ENCODE results near the gene UBR4.

The UBR4 gene

GRCh38 chr1:19138958-19139581 is 71.0 kb downstream of the UBR4 start:
- no peak for DNase-seq

- DNase-seq, result no peak
These were observed 71.7 kb downstream of the UBR4 start for GRCh38 chr1:19138331-19138730.

DNA sequence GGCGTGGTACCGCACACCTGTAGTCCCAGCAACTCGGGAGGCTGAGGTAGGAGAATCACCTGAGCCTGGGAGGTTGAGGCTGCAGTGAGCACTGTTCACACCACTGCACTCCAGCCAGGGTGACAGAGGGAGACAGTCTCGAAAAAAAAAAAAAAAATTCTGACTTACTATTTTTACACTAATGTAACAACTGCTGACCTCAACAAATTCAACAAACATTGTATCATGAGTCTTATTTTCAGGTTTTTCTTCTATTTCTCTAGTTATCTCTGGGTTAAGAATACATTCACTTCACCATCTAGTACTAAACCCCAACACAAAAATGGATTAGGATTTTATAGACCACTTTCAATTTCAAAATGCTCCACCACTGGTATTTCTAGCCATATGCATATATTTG is 72.9 kb downstream of the UBR4 start:
- no peak for DNase-seq

- no peak for DNase-seq
These were observed 76.7 kb downstream of the UBR4 start for GRCh38 chr1:19133360-19133759.

- DNase-seq, result no peak
These were observed 79.6 kb downstream of the UBR4 start for GRCh38 chr1:19130468-19130867.

DNA sequence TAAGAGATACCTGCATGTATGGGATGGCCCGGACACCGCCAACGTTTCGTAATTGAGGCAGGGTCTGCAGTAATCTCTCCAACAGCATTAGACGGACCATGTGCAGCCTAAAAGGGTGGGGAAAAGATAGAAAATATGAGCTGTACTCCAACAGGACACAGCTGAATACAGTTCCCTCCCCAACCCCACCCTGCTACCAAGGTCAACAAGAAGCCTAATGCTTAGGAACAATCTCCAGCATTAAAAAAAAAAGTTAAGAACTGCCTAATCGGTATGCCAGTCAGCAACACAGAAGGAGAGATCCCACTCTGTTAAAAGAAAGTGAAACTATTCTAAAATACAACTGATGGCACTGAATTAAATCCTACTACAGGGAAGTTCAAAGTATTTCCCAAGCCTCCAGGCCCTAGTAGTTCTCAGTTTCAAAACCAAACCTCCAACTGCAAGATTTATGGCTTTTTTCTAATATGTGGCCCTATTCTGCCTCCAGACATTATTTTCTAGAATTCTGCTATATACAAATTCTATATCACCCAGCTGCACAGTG is 81.0 kb downstream of the UBR4 start:
- DNase-seq, result peak in 1 of 4 experiments; percentile 9

DNA sequence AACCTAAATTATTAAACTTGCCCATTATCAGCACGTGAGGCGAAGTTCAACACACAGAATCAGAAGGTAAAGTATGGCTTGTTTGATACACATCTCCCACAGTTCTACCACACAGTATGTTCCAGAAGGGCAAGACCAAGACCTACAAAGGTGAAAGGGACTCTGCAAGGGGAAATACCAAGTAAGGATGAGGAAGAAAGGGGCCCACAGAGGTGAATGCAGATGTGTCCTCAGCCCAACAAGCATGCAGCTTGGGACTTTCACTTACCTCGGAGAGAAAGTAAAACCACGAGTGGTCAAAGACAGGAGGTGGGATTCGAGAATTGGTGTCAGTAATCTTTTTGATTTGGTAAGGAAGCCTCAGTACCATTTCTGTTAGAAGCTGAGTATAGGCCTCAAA is 85.8 kb downstream of the UBR4 start:
- DNase-seq, result no peak

GRCh38 chr1:19123837-19124236 is 86.2 kb downstream of the UBR4 start:
- peak in 1 of 4 experiments; percentile 3 for DNase-seq

DNA sequence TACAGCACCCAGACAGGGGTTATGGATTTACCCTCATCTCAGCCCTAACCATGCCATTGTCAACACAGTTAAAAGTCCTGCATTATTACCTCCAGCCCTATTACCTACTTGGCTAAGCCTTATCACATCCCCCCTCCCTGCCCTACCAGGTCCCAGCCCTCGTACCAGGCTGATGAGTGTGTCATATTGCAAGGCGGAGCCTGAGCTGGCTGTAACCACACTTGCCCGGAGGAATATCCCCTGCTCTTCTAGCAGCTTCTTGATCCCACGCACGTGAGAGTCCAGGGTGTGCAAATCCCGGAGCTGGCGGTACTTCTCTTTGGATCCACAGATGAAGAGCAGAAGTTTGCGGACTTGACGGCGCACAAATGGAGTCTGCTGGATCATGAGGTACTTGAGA is 87.4 kb downstream of the UBR4 start:
- DNase-seq, result no peak

DNA sequence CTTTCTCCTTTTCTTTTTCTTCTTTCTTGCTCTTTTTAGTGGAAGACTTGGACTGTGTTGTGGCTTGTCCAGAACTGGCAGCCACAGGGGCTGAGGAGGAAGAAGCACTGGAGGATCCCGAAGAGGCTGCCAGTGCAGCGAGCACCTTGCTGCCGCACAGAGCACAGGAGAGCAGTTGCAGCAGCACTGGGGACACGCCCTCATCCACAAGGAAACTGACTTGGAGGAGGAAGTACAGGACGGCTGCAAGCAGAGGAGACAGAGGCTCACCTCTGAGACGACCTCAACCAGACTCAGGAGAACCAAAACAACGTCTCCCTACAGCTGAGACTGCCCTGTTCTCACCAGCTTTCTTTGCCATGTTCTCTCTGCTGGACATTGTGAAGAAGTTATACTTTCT is 88.9 kb downstream of the UBR4 start:
- DNase-seq, result no peak

DNA sequence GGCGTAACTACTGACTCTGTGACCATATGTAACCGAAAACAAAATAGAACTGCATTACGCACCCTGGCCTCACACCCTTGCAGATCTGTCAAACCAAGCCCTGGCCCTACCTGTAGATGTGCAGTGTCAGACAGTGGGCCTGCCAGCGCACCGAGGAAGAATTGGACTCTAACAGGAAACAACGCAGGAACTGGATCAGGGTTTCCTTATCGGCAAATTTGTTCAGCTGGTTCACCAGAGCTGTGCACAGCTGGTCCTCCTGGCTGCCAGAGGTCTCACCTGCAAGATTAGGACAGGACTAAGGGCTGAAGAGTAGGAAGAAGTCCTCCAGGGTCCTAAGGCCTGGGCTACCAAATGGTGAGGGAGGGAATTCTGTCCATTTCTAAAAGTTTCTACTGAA is 90.0 kb downstream of the UBR4 start:
- DNase-seq, result no peak

GRCh38 chr1:19115082-19115808 is 94.8 kb downstream of the UBR4 start:
- DNase-seq, result peak in 1 of 4 experiments; percentile 4

GRCh38 chr1:19113697-19114092 is 96.4 kb downstream of the UBR4 start:
- DNase-seq, result peak in 3 of 4 experiments; percentile 15 to 30 (median 26)

DNA sequence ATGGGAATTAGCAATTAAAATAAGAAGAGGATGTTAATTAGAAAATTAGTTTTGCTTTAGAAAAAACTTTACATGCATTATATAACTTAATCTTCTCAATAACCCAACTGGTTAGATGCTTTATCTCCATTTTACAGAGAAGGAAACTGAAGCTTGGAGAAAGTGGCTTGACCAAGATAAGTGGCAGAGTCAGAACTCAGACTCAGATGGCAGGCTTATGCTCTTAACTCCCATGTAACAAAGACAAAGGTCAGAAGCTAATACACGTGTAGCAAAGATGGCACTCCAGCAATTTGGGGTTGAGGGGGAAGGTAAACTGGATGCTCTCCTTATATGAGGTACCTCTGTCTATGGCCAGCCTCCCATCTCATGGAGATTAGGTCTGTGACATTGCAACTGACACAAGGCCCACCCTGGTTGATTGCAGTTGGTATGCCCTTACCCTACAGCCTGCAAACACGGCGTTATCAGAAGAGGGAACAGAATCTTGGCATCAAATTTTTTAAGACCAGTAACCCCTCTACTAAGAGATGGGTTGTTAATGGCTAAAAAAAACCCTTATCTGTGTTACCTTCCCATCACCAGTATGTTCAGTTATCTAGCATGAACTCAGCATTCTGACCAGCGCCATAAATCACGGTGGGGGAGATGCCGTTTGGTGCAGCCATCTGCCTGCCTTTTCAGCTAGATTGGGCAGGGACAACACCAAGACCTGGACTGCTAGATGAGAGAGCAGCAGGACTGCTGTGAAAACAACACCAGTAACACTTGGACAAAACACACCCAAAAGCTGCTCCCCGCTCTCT is 97.0 kb downstream of the UBR4 start:
- no peak for DNase-seq

GRCh38 chr1:19110257-19110927 is 99.7 kb downstream of the UBR4 start:
- peak in 1 of 4 experiments; percentile 16 for DNase-seq

- no peak for DNase-seq
These were observed 100.5 kb downstream of the UBR4 start for GRCh38 chr1:19109545-19109944.

- DNase-seq, result no peak
These were observed 108.8 kb downstream of the UBR4 start for GRCh38 chr1:19101244-19101643.

DNA sequence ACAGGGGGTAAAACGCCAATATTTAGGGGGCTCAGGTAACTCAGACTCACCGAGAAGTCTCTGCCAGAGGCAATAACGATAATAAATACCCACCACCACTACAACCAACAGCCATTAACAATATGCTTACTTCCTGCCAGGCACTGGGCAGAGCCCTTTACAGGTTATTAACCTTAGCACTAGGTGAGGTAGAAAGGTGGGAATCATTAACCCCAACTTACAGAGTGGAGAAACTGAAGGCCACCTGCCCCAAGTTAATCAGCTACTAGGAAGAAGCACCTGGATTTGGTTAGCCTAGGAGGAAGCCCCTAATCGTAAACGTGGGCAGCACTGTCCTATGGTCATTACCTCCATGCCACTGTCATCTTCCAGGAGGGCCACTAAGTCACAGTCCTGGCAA is 110.0 kb downstream of the UBR4 start:
- no peak for DNase-seq

DNA sequence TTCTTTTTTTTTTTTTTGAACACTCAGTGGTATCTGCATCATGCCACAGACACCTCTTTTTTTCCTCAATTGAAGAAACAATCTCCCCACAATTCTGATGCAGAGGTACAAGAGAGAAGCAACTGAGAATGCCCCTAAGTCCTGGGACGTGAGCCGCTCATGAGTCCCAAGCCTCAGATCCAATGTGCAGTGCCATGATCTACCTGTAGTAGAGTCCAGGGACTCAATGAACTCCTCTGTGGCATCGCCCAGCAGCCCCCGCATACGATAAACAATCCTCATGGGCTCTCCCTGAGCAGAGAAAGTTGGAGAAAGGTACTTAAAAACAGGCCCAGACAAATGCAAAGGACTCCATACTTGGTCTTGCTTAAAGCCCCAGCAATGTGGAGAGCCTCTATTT is 113.1 kb downstream of the UBR4 start:
- DNase-seq, result no peak

GRCh38 chr1:19096036-19096833 is 113.8 kb downstream of the UBR4 start:
- peak in 3 of 4 experiments; percentile 10 to 32 (median 24) for DNase-seq

DNA sequence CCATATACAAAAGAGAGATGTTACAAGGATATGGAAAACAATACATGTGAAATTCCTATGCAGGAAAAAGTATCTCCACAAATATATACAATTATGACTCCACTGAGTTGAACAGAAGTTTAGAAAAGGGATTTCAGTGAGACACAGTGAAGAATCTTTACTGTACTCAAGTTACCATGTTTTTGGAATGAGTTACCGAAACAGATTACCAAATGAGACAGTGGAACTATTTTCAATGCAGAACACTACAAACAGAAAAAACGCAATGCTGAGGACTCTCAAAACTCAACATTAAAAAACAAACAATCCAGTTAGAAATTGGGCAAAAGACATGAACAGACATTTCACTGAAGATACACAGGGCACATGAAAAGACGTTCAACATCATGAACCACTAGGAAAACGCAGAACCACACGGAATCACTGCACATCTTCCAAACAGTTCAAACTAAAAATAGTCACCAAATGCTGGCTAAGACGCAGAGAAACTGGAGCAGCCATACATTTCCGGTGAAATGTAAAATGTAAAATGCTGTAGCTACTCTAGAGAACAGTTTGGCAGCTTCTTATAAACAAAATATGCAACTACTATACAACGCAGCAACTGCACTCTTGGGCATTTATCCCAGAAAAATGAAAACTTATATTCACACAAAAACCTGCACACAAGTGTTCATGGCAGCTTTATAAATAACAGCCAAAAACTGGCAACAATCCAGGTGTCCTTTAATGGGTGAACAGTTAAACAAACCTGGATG is 118.7 kb downstream of the UBR4 start:
- no peak for DNase-seq
